Neutrophil (primary cell): Measurements from ENCODE around the gene INPP4B.

Source experiments
- H3K27ac ChIP-seq: fragments of 200-600 bp; sonication (generic); 2 replicates; pipeline ENCODE4 v1.5.1; 2016; ENCODE audit warnings: mild to moderate bottlenecking, moderate library complexity
- H3K27me3 ChIP-seq: fragments of 200-600 bp; sonication (generic); 2 replicates; pipeline ENCODE4 v1.6.0; 2016; ENCODE audit warnings: mild to moderate bottlenecking
- H3K36me3 ChIP-seq: fragments of 200-600 bp; sonication (generic); 2 replicates; pipeline ENCODE4 v1.5.1; 2017
- H3K4me1 ChIP-seq, 2 experiments: fragments of 200-600 bp in 1 of 2; sonication (generic) in 1 of 2; 1 replicate in 1 of 2; 2 replicates in 1 of 2; pipeline versions ENCODE4 v1.5.1 to v1.6.1; 2013 to 2016; ENCODE audit warnings: low read depth in 1 of 2, low read length in 1 of 2, mild to moderate bottlenecking in 1 of 2, moderate library complexity in 1 of 2; ENCODE audit not compliant: control insufficient read depth in 1 of 2, insufficient read depth in 1 of 2
- H3K4me3 ChIP-seq, 2 experiments: fragments of 200-600 bp in 1 of 2; sonication (generic) in 1 of 2; 1 replicate in 1 of 2; 2 replicates in 1 of 2; pipeline ENCODE4 v1.5.1; 2013 to 2016; ENCODE audit warnings: low read depth in 1 of 2, low read length in 1 of 2, mild to moderate bottlenecking in 1 of 2, moderate library complexity in 1 of 2
- H3K9me3 ChIP-seq: fragments of 200-600 bp; sonication (generic); 2 replicates; pipeline ENCODE4 v1.5.1; 2016
- CTCF ChIP-seq: fragments of 200-600 bp; sonication (generic); IDR thresholded peaks from 2 replicates; pipeline ENCODE4 v1.5.1; 2016; ENCODE audit warnings: antibody characterized with exemption

INPP4B gene

DNA sequence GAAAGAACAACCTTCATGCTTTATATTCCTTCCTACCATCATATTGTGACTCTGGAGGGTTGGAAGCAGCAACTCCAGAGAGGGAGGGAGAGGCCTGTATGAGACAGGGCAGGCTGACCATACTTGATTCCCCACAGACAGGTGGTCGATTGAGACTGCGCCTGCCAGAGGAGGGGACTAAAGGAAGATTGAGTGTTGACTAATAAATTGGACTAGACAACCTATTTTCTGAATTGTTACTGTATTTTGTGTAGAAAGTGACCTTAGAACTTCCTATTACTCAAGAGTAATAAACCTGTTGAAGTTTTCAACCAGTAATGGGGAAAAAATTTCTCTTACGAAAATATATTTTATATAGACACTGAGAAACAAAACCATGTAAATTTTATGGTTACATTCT, 301.5 kb downstream of the INPP4B start:
- H3K36me3 ChIP-seq: no peaks in the 10 kb centered on the region
- TF ChIP-seq CTCF: no peak
- H3K27ac ChIP-seq: no peak overlapping the region
- H3K27me3 ChIP-seq: no peaks in the 10 kb centered on the region
- no peaks in the 10 kb centered on the region for H3K4me1 ChIP-seq
- H3K9me3 ChIP-seq: no peaks in the 10 kb centered on the region
- H3K4me3 ChIP-seq: no peak overlapping the region

DNA sequence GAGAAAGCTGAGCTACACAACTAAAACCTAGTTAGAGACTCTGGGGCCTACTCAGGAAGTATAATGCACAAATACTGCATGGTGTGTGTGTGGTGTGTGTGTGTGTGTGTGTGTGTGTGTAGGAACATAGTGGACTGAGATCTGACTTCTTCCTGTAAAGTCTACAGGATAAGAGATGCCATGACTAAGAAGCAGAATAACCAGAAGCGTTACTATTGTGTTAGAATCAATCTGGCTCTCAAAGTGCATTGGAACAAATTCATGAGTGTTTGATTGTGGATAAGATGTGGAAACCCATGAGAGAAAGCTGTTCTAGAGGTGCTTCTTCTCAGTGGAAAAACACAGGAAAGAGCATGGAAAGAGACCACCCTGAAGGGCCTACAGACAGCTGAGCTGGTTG, 302.1 kb downstream of the INPP4B start:
- no peaks in the 10 kb centered on the region for H3K9me3 ChIP-seq
- no peak overlapping the region for H3K4me3 ChIP-seq
- no peak for TF ChIP-seq CTCF
- H3K4me1 ChIP-seq: no peaks in the 10 kb centered on the region
- no peaks in the 10 kb centered on the region for H3K36me3 ChIP-seq
- H3K27ac ChIP-seq: no peak overlapping the region
- H3K27me3 ChIP-seq: no peaks in the 10 kb centered on the region

GRCh38 chr4:142540483-142540804, 305.7 kb downstream of the INPP4B start:
- no peak for TF ChIP-seq CTCF
- H3K36me3 ChIP-seq: no peaks in the 10 kb centered on the region
- H3K27me3 ChIP-seq: no peaks in the 10 kb centered on the region
- H3K27ac ChIP-seq: no peak overlapping the region
- no peaks in the 10 kb centered on the region for H3K4me1 ChIP-seq
- no peak overlapping the region for H3K4me3 ChIP-seq
- H3K9me3 ChIP-seq: no peaks in the 10 kb centered on the region

DNA sequence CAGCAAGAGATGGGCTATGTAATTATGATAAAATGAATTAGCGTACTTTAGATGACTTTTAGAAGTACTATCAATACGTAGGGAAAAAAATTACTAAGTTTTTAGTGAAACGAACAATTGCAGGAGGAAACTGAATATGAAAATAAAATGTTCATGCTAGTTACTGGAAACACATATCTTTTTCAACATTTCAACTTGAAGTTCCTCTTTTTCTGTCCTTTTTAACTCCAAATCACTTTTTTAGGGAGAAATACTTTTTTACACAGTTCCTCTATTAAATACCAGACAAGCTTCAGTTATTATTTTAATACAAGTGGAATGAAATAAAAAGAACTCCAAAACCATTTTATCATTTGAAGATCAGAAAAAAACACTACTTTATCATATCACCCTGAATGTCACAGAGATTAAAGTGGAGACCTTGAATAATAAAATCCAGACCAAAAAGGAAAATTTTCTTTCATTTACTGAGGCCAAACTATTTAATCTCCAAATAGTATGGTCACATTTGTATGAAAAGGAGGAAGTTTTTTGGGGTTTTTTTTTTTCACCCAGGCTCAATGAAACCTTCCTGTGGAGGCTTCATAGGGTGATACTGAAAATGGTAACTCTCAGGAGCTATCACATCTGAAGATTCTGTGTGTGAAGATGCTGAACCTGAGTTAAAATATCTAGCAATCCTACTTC, 306.2 kb downstream of the INPP4B start:
- TF ChIP-seq CTCF: no peak
- Histone ChIP-seq H3K9me3 (no peaks in the 10 kb centered on the region), H3K4me3 (no peak overlapping the region), H3K36me3 (no peaks in the 10 kb centered on the region), H3K4me1 (no peaks in the 10 kb centered on the region), H3K27ac (no peak overlapping the region), H3K27me3 (no peaks in the 10 kb centered on the region)

GRCh38 chr4:142535009-142535408, 311.1 kb downstream of the INPP4B start:
- TF ChIP-seq CTCF: no peak
- H3K4me1 ChIP-seq: no peaks in the 10 kb centered on the region
- H3K9me3 ChIP-seq: no peaks in the 10 kb centered on the region
- no peak overlapping the region for H3K4me3 ChIP-seq
- no peaks in the 10 kb centered on the region for H3K27me3 ChIP-seq
- no peak overlapping the region for H3K27ac ChIP-seq
- no peaks in the 10 kb centered on the region for H3K36me3 ChIP-seq

DNA sequence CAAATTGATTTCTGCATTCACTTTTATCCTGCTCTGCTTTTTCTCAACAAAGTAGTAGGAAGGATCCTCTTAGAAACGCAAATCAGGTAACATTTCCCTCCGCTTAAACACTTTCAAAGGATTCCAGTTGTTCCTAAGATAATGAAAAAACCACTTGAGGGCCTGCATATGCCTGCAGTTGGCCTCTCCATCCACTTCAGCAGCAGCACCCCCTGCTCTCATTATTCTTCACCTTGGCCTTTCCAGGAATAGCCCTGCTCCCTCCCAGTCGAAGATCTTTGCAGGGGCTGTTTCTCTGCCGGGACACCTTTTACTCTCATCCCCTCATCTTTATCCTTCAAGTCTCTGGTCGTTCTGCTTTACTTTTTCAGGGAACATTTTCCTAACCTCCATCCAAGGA, 314.0 kb downstream of the INPP4B start:
- Histone ChIP-seq H3K4me1 (no peaks in the 10 kb centered on the region), H3K27me3 (no peaks in the 10 kb centered on the region), H3K27ac (no peak overlapping the region), H3K4me3 (no peak overlapping the region), H3K36me3 (no peaks in the 10 kb centered on the region), H3K9me3 (no peaks in the 10 kb centered on the region)
- no peak for TF ChIP-seq CTCF
